ENCODE measurements around the gene FAM117A.
"Not testable (repeated sequence)": the region's sequence is repeated elsewhere in the genome, so short reads cannot be mapped to it uniquely, and the experiment has no call there.

FAM117A gene

GRCh38 chr17:49681106-49681979 is 82.6 kb downstream of the FAM117A start:
- no peak for DNase-seq (ENCODE audit: low read depth in 4 of 4, low spot score in 1 of 4)

DNA sequence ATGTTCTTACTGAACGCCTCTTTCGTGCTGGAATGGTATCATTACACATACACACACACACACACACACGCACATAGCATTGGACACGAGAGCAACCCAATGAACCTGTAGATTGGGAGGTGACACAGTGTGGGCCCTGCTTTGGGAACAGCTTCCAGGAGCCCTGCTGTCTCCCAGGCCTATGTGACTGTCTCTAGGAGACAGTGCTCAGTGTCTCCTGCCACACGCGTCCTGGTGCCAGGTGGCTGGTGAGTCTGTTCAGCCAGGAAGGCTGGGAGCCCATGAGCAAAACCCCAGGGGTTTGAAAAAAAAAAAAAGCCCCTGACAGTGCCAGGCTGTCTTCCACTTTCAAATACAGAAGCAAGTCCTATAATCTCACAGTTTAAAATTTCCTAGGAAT is 83.6 kb downstream of the FAM117A start:
- no peak for DNase-seq (ENCODE audit: low read depth in 4 of 4, low spot score in 1 of 4)

GRCh38 chr17:49677933-49678847 is 85.7 kb downstream of the FAM117A start, which contains the start of gene SPOP:
SPOP (minus strand) TSS chr17:49678097; CDS start chr17:49622810, 55,287 bp downstream.
- DNase-seq (ENCODE audit: low read depth in 4 of 4, low spot score in 1 of 4) = peak; percentile 97 to 99 (median 98)

- DNase-seq (ENCODE audit: low read depth in 4 of 4, low spot score in 1 of 4) = peak; percentile 95 to 97 (median 96)
Observed at GRCh38 chr17:49677134-49677932, 86.6 kb downstream of the FAM117A start.

DNA sequence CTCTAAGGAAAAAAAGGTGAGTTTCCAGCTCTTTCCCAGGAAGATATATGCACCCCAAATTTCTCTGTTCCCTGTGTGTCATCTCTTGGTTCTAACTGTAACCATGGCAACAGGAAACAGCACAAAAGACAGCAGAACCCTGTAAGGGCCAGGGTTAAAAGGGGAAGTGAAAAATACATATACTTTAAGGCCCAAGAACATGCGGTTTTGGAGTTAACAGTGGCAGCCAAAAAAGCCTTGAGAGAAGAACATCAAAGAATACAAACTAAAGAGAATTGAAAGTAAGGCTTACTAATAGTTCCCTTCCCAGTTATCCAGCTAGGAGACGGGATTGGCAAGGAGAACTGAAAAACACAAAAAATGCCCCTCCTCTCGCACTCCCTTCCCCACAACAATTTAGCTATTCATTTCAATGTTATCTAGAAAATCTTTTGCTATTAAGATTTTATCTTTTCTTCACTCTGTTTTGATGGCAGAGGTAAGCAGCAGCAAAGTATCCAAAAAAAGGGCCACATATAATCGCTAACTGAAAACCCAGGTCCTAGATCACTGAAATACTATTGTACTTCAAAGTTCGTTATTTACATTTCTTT is 87.6 kb downstream of the FAM117A start:
- DNase-seq (ENCODE audit: low read depth in 4 of 4, low spot score in 1 of 4) = no peak

GRCh38 chr17:49674507-49674906 is 89.4 kb downstream of the FAM117A start:
- DNase-seq (ENCODE audit: low read depth in 4 of 4, low spot score in 1 of 4) = no peak

DNA sequence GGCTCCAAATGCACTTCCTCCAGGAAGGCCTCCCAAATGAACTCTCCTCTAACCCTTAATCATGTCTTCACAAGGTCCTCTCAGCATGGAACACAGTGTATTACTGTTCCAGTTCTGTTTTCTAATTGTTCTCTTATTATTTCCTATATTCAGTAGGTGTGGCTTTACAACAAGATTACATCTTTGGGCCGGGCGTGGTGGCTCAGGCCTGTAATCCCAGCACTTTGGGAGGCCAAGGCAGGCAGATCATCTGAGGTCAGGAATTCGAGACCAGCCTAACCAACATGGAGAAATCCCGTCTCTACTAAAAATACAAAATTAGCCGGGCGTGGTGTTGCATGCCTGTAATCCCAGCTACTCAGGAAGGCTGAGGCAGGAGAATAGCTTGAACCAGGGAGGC is 90.3 kb downstream of the FAM117A start:
- DNase-seq (ENCODE audit: low read depth in 4 of 4, low spot score in 1 of 4) = not testable (repeated sequence)

- DNase-seq (ENCODE audit: low read depth in 4 of 4, low spot score in 1 of 4) = no peak
Observed at GRCh38 chr17:49670641-49671040, 93.3 kb downstream of the FAM117A start.

DNA sequence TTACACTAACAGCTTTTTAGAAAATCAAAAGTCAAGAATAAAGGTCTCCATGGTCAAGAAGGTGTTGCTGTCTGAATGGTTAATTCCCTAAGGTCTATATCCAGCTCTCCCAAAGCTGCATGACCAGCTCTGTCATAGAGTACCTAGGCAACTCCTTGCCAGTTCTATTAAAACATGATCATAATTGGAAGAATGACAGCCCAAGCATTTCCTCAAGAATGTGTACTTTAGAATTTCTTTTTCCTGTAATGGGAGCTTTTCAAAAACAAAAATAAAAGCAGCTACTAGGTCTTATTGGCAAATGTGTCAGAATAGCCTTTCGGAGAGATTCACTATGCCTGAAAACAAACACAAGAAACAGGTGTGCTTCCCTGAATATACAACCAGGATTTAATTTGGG is 93.9 kb downstream of the FAM117A start:
- no peak for DNase-seq (ENCODE audit: low read depth in 4 of 4, low spot score in 1 of 4)

DNA sequence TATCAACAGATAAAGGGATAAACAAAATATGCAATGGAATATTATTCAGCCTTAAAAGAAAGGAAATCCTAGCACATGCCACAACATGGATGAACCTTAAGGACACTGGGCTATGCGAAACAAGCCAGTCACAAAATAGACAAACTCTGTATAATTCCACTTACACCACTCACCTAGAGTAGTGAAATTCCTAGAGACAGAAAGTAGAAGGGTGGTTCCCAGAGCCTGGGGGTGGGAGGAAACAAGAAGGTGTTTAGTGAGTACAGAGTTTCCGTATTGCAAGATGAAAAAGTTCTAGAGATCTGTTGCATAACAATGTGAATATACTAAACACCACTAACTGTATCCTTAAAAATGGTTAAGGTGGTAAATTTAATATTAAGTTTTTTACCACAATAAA is 96.1 kb downstream of the FAM117A start:
- DNase-seq (ENCODE audit: low read depth in 4 of 4, low spot score in 1 of 4) = no peak

DNA sequence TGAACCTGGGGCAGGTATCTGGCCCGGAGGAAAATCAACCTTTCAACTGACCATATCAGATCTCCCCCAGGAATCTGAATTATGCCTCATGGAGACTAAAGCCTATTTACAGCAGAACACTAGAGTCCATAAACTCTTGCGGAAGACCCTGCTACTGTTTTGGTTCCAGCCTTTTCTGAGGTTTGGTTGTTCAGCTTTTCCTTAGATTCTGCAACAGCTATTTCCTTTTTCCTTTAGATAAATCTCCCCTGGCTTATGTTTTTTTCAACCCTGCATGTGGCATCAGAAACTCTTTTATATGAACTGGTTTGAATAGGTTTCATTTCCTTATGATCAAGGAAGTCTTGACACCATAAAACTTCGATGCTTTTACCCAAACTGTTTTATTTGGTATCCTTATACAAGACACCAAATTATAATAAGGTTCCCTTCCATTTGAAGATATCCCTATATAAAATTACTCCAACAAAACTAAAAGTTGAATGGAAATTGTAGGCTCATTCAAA is 99.2 kb downstream of the FAM117A start:
- DNase-seq (ENCODE audit: low read depth in 4 of 4, low spot score in 1 of 4) = no peak

Measured in stimulated activated CD4-positive, alpha-beta T cell treated with anti-CD3 and anti-CD28 coated beads, Interleukin-1b, Interleukin-23, amount 100 ng/mL, for 24 hours (primary cell).